H9 (cell line): ENCODE results near the gene PTGER3. TPM values are rescaled to one million over a fixed set of nuclear protein-coding genes. Genes with fewer than 3 reads are reported as not detected.

Source experiments
- DNase-seq: peaks from one replicate; pipeline ENCODE4 v3.0.0-alpha.2; 2017
- H2AFZ ChIP-seq: one replicate; pipeline ENCODE4 v1.6.1; 2013; ENCODE audit warnings: mild to moderate bottlenecking, low read length, control low read depth, moderate library complexity
- H2AK5ac ChIP-seq: 2 replicates; pipeline ENCODE4 v1.6.1; 2013; ENCODE audit warnings: low read length, control low read depth, mixed read lengths; ENCODE audit not compliant: insufficient read length
- H2BK120ac ChIP-seq: one replicate; pipeline ENCODE4 v1.6.1; 2013; ENCODE audit warnings: low read depth, mild to moderate bottlenecking, low read length, control low read depth, inconsistent platforms; ENCODE audit not compliant: poor library complexity, severe bottlenecking
- H2BK12ac ChIP-seq: 2 replicates; pipeline ENCODE4 v1.6.1; 2013; ENCODE audit warnings: low read length, control low read depth, mixed read lengths, low read depth; ENCODE audit not compliant: insufficient read length
- H2BK15ac ChIP-seq: 2 replicates; pipeline ENCODE4 v1.6.1; 2013; ENCODE audit warnings: low read depth, low read length, control low read depth
- H2BK20ac ChIP-seq: one replicate; pipeline ENCODE4 v1.6.1; 2013; ENCODE audit warnings: low read depth, mild to moderate bottlenecking, low read length, control low read depth, inconsistent platforms; ENCODE audit not compliant: poor library complexity, severe bottlenecking
- H2BK5ac ChIP-seq: 2 replicates; pipeline ENCODE4 v1.6.1; 2013; ENCODE audit warnings: low read length, control low read depth, mixed read lengths; ENCODE audit not compliant: insufficient read length
- H3K14ac ChIP-seq: 2 replicates; pipeline ENCODE4 v1.6.1; 2013; ENCODE audit warnings: low read length, control low read depth; ENCODE audit not compliant: insufficient read depth
- H3K18ac ChIP-seq: 2 replicates; pipeline ENCODE4 v1.6.1; 2013; ENCODE audit warnings: low read depth, mild to moderate bottlenecking, mixed read lengths, low read length, control low read depth; ENCODE audit not compliant: insufficient read length
- H3K23ac ChIP-seq: 2 replicates; pipeline ENCODE4 v1.6.1; 2013; ENCODE audit warnings: low read length, control low read depth, mixed read lengths, low read depth; ENCODE audit not compliant: insufficient read length
- H3K23me2 ChIP-seq: 2 replicates; pipeline ENCODE4 v1.6.1; 2013; ENCODE audit warnings: low read depth, mild to moderate bottlenecking, mixed read lengths, low read length, control low read depth; ENCODE audit not compliant: insufficient read length, poor library complexity, severe bottlenecking
- H3K27ac ChIP-seq: 2 replicates; pipeline ENCODE4 v1.5.1; 2013; ENCODE audit warnings: low read length, control low read depth, mixed read lengths, low read depth; ENCODE audit not compliant: insufficient read length
- H3K27me3 ChIP-seq: 2 replicates; pipeline ENCODE4 v1.6.1; 2013; ENCODE audit warnings: low read length, control low read depth, inconsistent platforms; ENCODE audit not compliant: insufficient read depth
- H3K4ac ChIP-seq: 2 replicates; pipeline ENCODE4 v1.6.1; 2013; ENCODE audit warnings: low read depth, mild to moderate bottlenecking, control low read depth, inconsistent platforms, low read length, moderate library complexity
- H3K4me1 ChIP-seq: 2 replicates; pipeline ENCODE4 v1.6.1; 2013; ENCODE audit warnings: low read length, control low read depth, inconsistent platforms; ENCODE audit not compliant: insufficient read depth
- H3K4me2 ChIP-seq: 2 replicates; pipeline ENCODE4 v1.6.1; 2013; ENCODE audit warnings: low read length, control low read depth, mixed read lengths; ENCODE audit not compliant: insufficient read length, insufficient read depth
- H3K56ac ChIP-seq: 2 replicates; pipeline ENCODE4 v1.6.1; 2013; ENCODE audit warnings: low read depth, mild to moderate bottlenecking, mixed read lengths, low read length, control low read depth; ENCODE audit not compliant: insufficient read length
- H3K79me1 ChIP-seq: 2 replicates; pipeline ENCODE4 v1.6.1; 2013; ENCODE audit warnings: low read depth, mild to moderate bottlenecking, moderate library complexity, low read length, control low read depth, inconsistent platforms; ENCODE audit not compliant: insufficient read depth, poor library complexity, severe bottlenecking
- H3K79me2 ChIP-seq: 2 replicates; pipeline ENCODE4 v1.6.1; 2013; ENCODE audit warnings: low read length, control low read depth, inconsistent platforms; ENCODE audit not compliant: insufficient read depth
- H3K9ac ChIP-seq: 2 replicates; pipeline ENCODE4 v1.6.1; 2013; ENCODE audit warnings: low read length, control low read depth, mixed read lengths; ENCODE audit not compliant: insufficient read length; ENCODE audit errors: extremely low read depth
- H3K9me3 ChIP-seq: one replicate; pipeline ENCODE4 v1.6.1; 2013; ENCODE audit warnings: low read depth, low read length, inconsistent platforms; ENCODE audit not compliant: control insufficient read depth
- H3T11ph ChIP-seq: one replicate; pipeline ENCODE4 v1.6.1; 2013; ENCODE audit warnings: mild to moderate bottlenecking, low read length, control low read depth, inconsistent platforms
- H4K20me1 ChIP-seq: one replicate; pipeline ENCODE4 v1.6.1; 2013; ENCODE audit not compliant: control insufficient read depth, insufficient read length, insufficient read depth
- H4K5ac ChIP-seq: 2 replicates; pipeline ENCODE4 v1.6.1; 2013; ENCODE audit warnings: low read depth, mild to moderate bottlenecking, mixed read lengths, low read length, control low read depth; ENCODE audit not compliant: insufficient read length
- H4K8ac ChIP-seq: replicated peaks from 2 replicates; pipeline ENCODE4 v1.6.1; 2013; ENCODE audit warnings: low read length, control low read depth, mixed read lengths, low read depth; ENCODE audit not compliant: insufficient read length
- H4K91ac ChIP-seq: 2 replicates; pipeline ENCODE4 v1.6.1; 2013; ENCODE audit warnings: low read depth, mild to moderate bottlenecking, moderate library complexity, mixed read lengths, low read length, control low read depth; ENCODE audit not compliant: insufficient read length
- H3K27ac Mint-ChIP-seq, 3 experiments: 2 replicates in 2 of 3; 3 replicates in 1 of 3; pipeline ENCODE4 v1.8.0; 2020 to 2021; ENCODE audit warnings: mixed read lengths in 3 of 3, mild to moderate bottlenecking in 1 of 3, moderate library complexity in 1 of 3
- H3K27me3 Mint-ChIP-seq: 2 replicates; pipeline ENCODE4 v1.8.0; 2021; ENCODE audit warnings: low read depth, mild to moderate bottlenecking, moderate library complexity, mixed read lengths
- H3K36me3 Mint-ChIP-seq, 3 experiments: 2 replicates in 2 of 3; 3 replicates in 1 of 3; pipeline ENCODE4 v1.8.0; 2020 to 2021; ENCODE audit warnings: low read depth in 3 of 3, mixed read lengths in 3 of 3; ENCODE audit not compliant: insufficient read depth in 1 of 3
- H3K4me1 Mint-ChIP-seq, 2 experiments: 2 replicates each; pipeline ENCODE4 v1.8.0; 2020; ENCODE audit warnings: mixed read lengths in 2 of 2
- H3K4me3 Mint-ChIP-seq, 2 experiments: 2 replicates in 1 of 2; 3 replicates in 1 of 2; pipeline ENCODE4 v1.8.0; 2020 to 2021; ENCODE audit warnings: mild to moderate bottlenecking in 2 of 2, mixed read lengths in 2 of 2, moderate library complexity in 1 of 2
- H3K9me3 Mint-ChIP-seq, 2 experiments: 2 replicates in 1 of 2; 3 replicates in 1 of 2; pipeline ENCODE4 v1.8.0; 2020; ENCODE audit warnings: mild to moderate bottlenecking in 2 of 2, mixed read lengths in 2 of 2, moderate library complexity in 1 of 2
- WGBS: extraction: QIAGEN DNeasy Blood & Tissue Kit; methylation state at CpG from one replicate; pipeline ENCODE4 v1.1.7; 2013; ENCODE audit warnings: missing lambda C conversion rate, low lambda C conversion rate, mixed read lengths; ENCODE audit not compliant: insufficient read length; ENCODE audit errors: extremely low coverage; 5-methylcytosine and 5-hydroxymethylcytosine counted together
- total RNA-seq: library from RNA; stranded (reverse); gene quantifications from 2 replicates; pipeline ENCODE4 v1.2.1, GENCODE V29; 2021
- TF ChIP-seq, protein P1 (sequence below): fragments of 200-600 bp; sonication (generic); conservative IDR thresholded peaks from 3 replicates; pipeline ENCODE4 v1.8.0; 2021; ENCODE audit warnings: antibody characterized with exemption, mild to moderate bottlenecking

PTGER3 gene
- total RNA-seq, 1 experiment from 2014 or later, result 0.26 TPM

DNA sequence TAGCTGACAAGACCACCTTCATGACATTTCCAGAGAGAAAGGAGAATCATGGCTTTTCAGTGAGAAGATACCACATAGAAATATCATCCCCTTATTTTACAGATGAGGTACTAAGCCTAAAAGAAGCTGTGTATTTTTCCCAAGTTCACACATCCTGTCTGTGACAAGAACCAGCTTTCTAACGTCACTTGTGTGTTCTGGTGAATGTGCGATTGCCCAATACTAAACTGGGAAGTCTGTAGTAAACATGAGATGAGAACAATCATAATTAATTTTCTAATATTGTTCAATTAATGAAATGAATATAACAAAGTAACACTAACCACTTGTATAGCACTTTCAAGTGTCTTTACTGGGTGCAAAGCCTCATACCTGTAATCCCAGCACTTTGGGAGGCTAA lies 46.0 kb downstream of the PTGER3 start:
- Histone ChIP-seq H3K9ac (no peak overlapping the region), H3K4me1 (no peaks in the 10 kb centered on the region), H3K14ac (no peak overlapping the region), H4K91ac (no peak overlapping the region), H3K4ac (no peak overlapping the region), H2BK120ac (no peak overlapping the region), H3K27ac (no peak overlapping the region), H3K79me1 (no peaks in the 10 kb centered on the region), H2BK15ac (no peak overlapping the region), H2BK20ac (no peak overlapping the region), H3K23ac (no peak overlapping the region), H2BK5ac (no peak overlapping the region), H4K8ac (no peak overlapping the region), H3K18ac (no peak overlapping the region), H3T11ph (no peak overlapping the region), H4K20me1 (no peaks in the 10 kb centered on the region), H4K5ac (no peak overlapping the region), H3K9me3 (no peaks in the 10 kb centered on the region), H3K27me3 (no peaks in the 10 kb centered on the region), H2AFZ (no peak overlapping the region), H2BK12ac (no peak overlapping the region), H3K79me2 (no peaks in the 10 kb centered on the region), H3K23me2 (no peaks in the 10 kb centered on the region), H3K56ac (no peak overlapping the region), H2AK5ac (no peak overlapping the region), H3K4me2 (no peak overlapping the region)
- Mint-ChIP-seq H3K4me1 (no peaks in the 10 kb centered on the region), H3K27ac (no peak overlapping the region), H3K27me3 (no peaks in the 10 kb centered on the region), H3K9me3 (no peaks in the 10 kb centered on the region), H3K4me3 (no peak overlapping the region), H3K36me3 (no peaks in the 10 kb centered on the region)
- no peak for DNase-seq
- TF ChIP-seq, protein P1, sequence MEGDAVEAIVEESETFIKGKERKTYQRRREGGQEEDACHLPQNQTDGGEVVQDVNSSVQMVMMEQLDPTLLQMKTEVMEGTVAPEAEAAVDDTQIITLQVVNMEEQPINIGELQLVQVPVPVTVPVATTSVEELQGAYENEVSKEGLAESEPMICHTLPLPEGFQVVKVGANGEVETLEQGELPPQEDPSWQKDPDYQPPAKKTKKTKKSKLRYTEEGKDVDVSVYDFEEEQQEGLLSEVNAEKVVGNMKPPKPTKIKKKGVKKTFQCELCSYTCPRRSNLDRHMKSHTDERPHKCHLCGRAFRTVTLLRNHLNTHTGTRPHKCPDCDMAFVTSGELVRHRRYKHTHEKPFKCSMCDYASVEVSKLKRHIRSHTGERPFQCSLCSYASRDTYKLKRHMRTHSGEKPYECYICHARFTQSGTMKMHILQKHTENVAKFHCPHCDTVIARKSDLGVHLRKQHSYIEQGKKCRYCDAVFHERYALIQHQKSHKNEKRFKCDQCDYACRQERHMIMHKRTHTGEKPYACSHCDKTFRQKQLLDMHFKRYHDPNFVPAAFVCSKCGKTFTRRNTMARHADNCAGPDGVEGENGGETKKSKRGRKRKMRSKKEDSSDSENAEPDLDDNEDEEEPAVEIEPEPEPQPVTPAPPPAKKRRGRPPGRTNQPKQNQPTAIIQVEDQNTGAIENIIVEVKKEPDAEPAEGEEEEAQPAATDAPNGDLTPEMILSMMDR, result no peak
- no CpG with 5 or more reads among the region's 2 CpGs for WGBS
